NB4 (cell line): Measurements from ENCODE around the gene HCN1.

Source experiments
- CTCF ChIP-seq: IDR thresholded peaks from one replicate; pipeline ENCODE4 v1.5.1; 2012; ENCODE audit warnings: low read depth, low read length
- POLR2A ChIP-seq: IDR thresholded peaks from 2 replicates; pipeline ENCODE4 v1.6.1; 2011; ENCODE audit warnings: mild to moderate bottlenecking; ENCODE audit not compliant: insufficient read length; ENCODE audit errors: extremely low read depth

- no peak for TF ChIP-seq CTCF
- no peak for TF ChIP-seq POLR2A
These were observed 435.1 kb downstream of the HCN1 start for GRCh38 chr5:45261125-45261524.
